ENCODE results near the gene IL10RB. TPM values are rescaled to one million over a fixed set of nuclear protein-coding genes. Genes with fewer than 3 reads are reported as not detected.

The IL10RB gene
- total and polyA plus RNA-seq, 2 experiments from 2014 or later: 27.1 to 29.2 TPM

DNA sequence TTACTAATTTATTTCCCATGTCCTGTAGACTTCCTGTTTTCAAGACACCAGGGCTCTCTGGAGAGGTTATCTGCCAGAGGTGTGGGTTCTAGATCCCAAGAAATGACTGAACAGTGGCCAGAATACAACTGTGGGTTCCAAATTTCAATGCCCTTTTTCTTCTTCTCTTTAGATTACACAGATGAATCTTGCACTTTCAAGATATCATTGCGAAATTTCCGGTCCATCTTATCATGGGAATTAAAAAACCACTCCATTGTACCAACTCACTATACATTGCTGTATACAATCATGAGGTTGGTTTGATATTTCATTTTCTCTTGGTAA is 21.4 kb upstream of the IL10RB start:
- H3K9me2 ChIP-seq (replicated peaks; ENCODE audit: insufficient read depth): no peaks in the 10 kb centered on the region
- no peak overlapping the region for H3K4me3 ChIP-seq
- WGBS (ENCODE audit: low lambda C conversion rate, missing lambda C conversion rate): 93% methylated on average over 2 of the region's 2 CpGs
- H3K36me3 ChIP-seq (replicated peaks; ENCODE audit: insufficient read depth, low read depth): no peaks in the 10 kb centered on the region
- DNase-seq (ENCODE audit: low spot score): no peak
- H3K27me3 ChIP-seq: no peaks in the 10 kb centered on the region
- H3K9me3 ChIP-seq (ENCODE audit: low read depth): no peaks in the 10 kb centered on the region
- TF ChIP-seq EZH2 (IDR thresholded peaks at IDR 0.05; ENCODE audit: borderline replicate concordance): no peak
- no peak for TF ChIP-seq EZH2phosphoT487 (IDR thresholded peaks at IDR 0.05; ENCODE audit: low read depth, severe bottlenecking, unreplicated experiment)
- TF ChIP-seq, protein P1, sequence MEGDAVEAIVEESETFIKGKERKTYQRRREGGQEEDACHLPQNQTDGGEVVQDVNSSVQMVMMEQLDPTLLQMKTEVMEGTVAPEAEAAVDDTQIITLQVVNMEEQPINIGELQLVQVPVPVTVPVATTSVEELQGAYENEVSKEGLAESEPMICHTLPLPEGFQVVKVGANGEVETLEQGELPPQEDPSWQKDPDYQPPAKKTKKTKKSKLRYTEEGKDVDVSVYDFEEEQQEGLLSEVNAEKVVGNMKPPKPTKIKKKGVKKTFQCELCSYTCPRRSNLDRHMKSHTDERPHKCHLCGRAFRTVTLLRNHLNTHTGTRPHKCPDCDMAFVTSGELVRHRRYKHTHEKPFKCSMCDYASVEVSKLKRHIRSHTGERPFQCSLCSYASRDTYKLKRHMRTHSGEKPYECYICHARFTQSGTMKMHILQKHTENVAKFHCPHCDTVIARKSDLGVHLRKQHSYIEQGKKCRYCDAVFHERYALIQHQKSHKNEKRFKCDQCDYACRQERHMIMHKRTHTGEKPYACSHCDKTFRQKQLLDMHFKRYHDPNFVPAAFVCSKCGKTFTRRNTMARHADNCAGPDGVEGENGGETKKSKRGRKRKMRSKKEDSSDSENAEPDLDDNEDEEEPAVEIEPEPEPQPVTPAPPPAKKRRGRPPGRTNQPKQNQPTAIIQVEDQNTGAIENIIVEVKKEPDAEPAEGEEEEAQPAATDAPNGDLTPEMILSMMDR (IDR thresholded peaks at IDR 0.05; ENCODE audit: poor library complexity): no peak
- no peaks in the 10 kb centered on the region for H4K20me1 ChIP-seq (ENCODE audit: insufficient read depth, poor library complexity, severe bottlenecking)
- no peak overlapping the region for H3K4me2 ChIP-seq
- H2AFZ ChIP-seq: no peak overlapping the region
- H3K4me1 ChIP-seq (ENCODE audit: insufficient read depth): no peaks in the 10 kb centered on the region
- no peak overlapping the region for H3K27ac ChIP-seq
- peaks cover 2% of the 10 kb centered on the region for H3K79me2 ChIP-seq

DNA sequence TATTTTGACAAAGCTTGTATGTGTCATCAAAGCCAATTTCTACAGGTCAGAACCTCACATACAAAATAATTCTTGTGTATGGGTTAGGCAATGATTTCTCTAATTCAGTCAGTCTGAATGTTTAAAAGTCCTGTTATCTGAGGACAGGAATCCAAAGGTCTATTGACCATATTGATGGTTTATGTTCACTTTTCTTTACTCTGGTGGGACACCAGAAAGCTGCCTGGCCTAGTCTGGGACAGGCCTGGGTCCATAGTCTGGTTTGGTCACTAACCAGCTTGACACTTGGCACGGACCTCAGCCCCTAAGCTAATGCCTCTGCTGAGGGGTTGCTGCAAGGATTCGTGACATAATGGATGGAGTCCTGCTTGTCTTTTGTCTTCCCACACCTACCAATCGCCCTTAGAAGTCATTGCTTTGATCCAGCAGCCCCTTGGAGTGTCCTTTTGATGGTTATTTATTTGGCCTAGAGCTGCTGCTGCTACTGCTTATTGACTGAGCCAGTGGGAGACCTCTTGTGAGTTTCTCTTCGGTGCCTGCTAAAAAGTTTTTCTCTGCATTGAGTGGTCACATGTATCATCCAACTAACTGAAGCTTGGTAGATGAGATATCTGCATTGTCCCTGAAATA is 20.8 kb upstream of the IL10RB start:
- Histone ChIP-seq H2AFZ (no peak overlapping the region), H4K20me1 (ENCODE audit: insufficient read depth, poor library complexity, severe bottlenecking) (no peaks in the 10 kb centered on the region), H3K4me2 (no peak overlapping the region), H3K4me1 (ENCODE audit: insufficient read depth) (no peaks in the 10 kb centered on the region), H3K9me2 (replicated peaks; ENCODE audit: insufficient read depth) (no peaks in the 10 kb centered on the region), H3K27me3 (no peaks in the 10 kb centered on the region), H3K4me3 (no peak overlapping the region), H3K9me3 (ENCODE audit: low read depth) (no peaks in the 10 kb centered on the region), H3K79me2 (peaks cover 2% of the 10 kb centered on the region), H3K36me3 (replicated peaks; ENCODE audit: insufficient read depth, low read depth) (no peaks in the 10 kb centered on the region), H3K27ac (no peak overlapping the region)
- DNase-seq (ENCODE audit: low spot score): peak; percentile 15
- WGBS (ENCODE audit: low lambda C conversion rate, missing lambda C conversion rate): 87% methylated on average over 4 of the region's 4 CpGs
- TF ChIP-seq EZH2phosphoT487 (IDR thresholded peaks at IDR 0.05; ENCODE audit: low read depth, severe bottlenecking, unreplicated experiment) (no peak), EZH2 (IDR thresholded peaks at IDR 0.05; ENCODE audit: borderline replicate concordance) (no peak)
- TF ChIP-seq, protein P1 (IDR thresholded peaks at IDR 0.05; ENCODE audit: poor library complexity): no peak

DNA sequence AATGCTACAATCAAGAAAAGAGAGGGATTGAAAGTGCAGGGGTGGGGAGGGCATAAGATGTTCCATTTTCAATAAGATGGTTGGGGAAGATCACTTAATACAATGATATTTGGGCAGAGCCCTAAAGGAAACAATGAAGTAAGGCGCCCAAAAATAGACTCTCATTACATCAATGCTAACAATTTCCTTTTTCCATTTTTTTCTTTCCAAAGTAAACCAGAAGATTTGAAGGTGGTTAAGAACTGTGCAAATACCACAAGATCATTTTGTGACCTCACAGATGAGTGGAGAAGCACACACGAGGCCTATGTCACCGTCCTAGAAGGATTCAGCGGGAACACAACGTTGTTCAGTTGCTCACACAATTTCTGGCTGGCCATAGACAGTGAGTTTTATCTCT is 19.7 kb upstream of the IL10RB start:
- Histone ChIP-seq H2AFZ (no peak overlapping the region), H3K27me3 (no peaks in the 10 kb centered on the region), H3K9me2 (replicated peaks; ENCODE audit: insufficient read depth) (no peaks in the 10 kb centered on the region), H3K27ac (no peak overlapping the region), H3K4me2 (no peak overlapping the region), H3K4me3 (no peak overlapping the region), H4K20me1 (ENCODE audit: insufficient read depth, poor library complexity, severe bottlenecking) (no peaks in the 10 kb centered on the region), H3K79me2 (peaks cover 2% of the 10 kb centered on the region), H3K9me3 (ENCODE audit: low read depth) (no peaks in the 10 kb centered on the region), H3K4me1 (ENCODE audit: insufficient read depth) (no peaks in the 10 kb centered on the region), H3K36me3 (replicated peaks; ENCODE audit: insufficient read depth, low read depth) (no peaks in the 10 kb centered on the region)
- WGBS (ENCODE audit: low lambda C conversion rate, missing lambda C conversion rate): 97% methylated on average over 5 of the region's 5 CpGs
- TF ChIP-seq, protein P1 (IDR thresholded peaks at IDR 0.05; ENCODE audit: poor library complexity): no peak
- no peak for TF ChIP-seq EZH2phosphoT487 (IDR thresholded peaks at IDR 0.05; ENCODE audit: low read depth, severe bottlenecking, unreplicated experiment)
- TF ChIP-seq EZH2 (IDR thresholded peaks at IDR 0.05; ENCODE audit: borderline replicate concordance): no peak
- no peak for DNase-seq (ENCODE audit: low spot score)

All from hepatocyte (in vitro differentiated cells).